T-helper 9 cell (primary cell): ENCODE measurements around the gene ATP13A3.

ENCODE experiments used
- DNase-seq: peaks from one replicate; pipeline ENCODE4 v3.0.0-alpha.2; 2020

ATP13A3 gene

DNA sequence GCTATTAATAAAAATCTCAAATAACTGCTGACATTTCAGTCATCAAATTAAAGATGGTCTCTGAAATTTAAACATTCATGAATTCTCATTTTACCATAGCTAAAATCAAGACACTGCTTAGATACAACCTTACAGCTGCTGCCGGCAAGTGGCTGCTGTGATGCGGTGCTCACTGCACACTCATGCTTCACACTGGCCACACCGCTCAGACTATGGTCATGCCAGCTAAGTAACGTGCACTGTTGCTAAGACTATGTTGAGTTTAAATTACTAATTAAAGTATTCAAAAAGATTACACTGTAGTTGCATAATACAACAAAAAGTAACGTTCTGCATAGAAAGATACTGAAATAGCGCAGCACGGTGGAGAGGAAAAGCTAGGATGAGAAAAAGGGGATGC is 12.1 kb downstream of the ATP13A3 start:
- no peak for DNase-seq

DNA sequence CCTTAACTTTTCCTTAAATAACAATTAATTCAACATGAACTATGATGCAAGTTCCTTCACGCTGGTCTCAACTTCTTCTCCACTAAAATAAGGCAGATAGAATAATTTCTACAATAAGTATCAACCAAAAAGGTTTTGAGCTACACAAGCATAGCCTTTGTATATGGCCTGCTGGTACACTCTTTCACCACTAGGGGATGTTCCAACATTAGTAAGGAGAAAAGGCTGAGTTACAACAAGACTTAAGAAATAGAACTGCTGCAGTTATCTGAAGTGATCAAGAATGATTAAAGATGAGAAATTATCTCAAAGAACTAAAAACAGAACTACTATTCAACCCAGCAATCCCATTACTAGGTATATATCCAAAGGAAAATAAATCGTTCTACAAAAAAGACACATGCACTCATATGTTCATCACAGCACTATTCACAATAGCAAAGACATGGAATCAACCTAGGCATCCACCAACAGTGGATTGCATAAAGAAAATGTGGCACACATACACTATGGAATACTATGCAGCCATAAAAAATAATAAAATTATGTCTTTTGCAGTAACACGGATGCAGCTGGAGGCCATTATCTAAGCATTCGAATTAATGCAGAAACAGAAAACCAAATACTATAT is 14.4 kb downstream of the ATP13A3 start:
- DNase-seq = no peak

DNA sequence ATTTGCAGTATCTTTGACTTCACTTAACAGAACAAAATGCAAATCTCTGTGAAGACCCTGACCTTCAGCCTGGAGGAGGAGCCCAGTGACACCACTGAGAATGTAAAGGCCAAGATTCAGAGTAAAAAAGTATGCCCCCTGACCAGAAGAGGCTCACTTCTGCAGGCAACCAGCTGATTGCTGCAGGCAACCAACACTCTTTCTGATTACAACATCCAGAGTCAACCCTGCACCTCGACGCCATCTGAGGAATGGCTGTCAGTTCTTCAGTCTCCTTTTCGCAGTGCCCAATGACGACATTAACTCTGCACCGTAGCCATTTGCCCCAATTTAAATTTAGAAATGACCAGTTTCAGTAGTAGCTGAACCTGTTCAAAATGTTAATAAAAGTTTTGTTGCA is 14.9 kb downstream of the ATP13A3 start:
- no peak for DNase-seq

DNA sequence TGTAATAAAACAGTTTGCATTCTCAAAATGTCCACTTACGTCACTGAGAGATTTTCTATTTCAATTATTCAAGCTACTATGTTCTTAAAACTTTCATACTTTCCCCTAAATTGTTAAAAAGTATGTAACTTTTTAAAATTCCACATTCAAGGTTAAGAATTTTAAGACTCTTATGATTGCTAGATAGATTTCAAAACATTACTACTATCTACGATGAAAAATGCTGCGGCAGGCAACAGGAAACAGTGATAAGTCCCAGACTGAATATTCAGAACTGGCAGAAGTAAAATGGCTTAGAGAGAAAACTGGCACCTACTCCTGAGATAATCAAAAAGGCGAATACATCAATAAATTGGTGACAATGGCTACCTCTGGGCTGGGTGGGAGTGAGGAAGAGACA is 16.2 kb downstream of the ATP13A3 start:
- DNase-seq = no peak

DNA sequence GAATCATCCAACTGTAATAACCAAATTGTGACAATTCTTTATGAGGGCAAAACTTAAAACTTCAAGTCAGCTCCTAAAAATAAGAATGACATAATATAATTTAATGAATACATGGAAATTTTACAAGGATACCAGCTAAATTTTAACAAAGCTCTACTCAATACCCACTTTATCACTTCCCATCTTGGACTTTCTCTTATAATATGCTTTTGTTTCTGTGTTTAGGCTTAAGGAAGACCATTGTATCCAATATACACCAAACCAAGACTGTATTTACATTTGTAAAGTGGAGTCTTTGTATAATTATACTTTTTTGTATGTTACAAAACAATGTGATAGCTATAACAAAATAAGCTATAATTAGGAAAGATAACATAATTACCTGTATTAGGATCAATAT is 16.8 kb downstream of the ATP13A3 start:
- DNase-seq = no peak

DNA sequence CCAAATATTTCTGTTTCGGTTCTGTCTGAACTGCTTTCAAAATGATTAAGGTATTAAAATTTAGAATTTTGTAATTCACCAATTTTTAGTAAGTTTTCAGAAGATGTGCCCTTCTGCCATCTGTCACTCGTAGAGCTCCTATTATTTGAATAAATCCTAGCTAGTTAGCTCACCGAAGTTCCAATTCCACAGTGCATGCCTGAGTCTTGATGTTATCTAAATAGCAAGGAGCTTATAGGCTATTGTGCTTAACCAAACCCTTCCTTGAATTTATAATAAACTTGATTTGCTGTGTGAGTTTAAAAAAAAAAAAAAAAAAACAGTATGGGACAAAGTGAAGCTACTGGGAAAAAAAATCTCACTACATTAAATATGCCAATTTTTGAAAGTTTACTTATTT is 18.7 kb downstream of the ATP13A3 start:
- no peak for DNase-seq

DNA sequence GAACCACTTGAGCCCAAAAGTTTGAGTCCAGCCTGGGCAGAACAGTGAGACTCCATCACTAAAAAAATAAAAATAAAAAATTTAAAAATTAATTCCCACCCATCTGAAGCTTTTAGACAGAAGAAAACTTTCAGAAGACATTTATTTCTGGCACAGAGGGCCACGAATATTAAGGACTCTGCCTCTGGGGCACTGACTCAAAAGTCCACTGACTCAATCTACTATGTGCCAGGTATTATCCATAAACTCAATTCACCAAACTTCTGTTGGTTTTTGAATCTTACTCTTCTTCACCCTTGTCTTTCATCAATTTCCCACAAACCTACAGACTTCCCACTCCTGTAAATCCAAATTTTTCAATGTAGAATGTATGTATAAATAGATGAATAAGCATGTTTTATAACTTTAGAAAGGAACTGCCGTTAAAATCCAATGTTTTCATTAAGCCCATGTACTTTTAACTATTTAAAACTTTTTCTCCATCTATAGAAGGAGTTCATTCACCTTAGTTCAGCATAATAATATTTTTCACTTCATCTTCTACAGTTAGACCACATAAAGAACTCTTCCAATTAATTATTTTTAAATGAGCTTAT is 19.9 kb downstream of the ATP13A3 start:
- no peak for DNase-seq

DNA sequence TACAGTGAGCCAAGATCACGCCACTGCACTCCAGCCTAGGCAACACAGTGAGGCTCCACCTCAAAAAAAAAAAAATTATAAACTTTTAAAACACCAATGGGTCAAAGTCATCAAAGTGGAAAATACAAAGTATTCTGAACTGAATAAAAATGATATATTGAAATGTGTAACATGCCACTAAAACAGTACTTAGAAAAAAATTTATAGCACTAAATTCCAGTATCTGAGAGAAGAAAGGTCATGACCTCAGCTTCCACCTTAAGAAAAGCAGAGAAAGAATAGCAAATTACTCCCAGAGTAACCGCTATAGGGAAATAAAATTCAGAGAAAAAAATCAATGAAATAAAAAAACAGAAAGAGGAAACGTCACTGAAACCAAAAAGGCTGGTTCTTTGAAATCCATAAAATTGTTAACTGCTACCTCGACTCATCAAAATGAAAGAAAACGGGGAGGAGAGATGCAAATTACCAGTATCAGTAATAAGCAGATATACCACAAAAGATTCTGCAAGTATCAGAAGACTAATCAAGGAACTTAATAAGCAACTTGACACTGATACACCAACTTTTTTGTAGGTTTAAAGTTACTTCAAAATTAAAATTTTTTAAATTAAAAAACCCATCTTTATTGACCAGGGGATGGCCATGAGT is 20.8 kb downstream of the ATP13A3 start:
- no peak for DNase-seq

DNA sequence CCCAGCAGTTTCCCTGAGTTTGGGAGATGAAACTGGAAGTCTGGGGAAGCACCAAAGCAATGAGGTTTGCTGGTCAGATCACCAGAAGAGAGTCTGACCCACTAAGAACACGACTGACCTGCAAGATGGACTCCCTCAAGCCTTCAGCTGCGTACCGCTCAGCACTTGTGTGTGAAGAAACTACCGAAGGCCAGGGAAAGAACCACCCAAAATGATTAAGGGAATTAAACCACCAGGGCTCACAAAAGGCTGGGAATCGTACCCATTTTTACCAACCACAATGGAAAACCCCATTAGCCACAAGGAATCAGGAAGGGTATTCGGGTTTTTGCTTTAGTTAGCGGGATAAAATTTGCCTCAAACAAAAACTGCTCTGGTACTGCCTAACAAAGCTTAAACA is 21.6 kb downstream of the ATP13A3 start:
- no peak for DNase-seq

DNA sequence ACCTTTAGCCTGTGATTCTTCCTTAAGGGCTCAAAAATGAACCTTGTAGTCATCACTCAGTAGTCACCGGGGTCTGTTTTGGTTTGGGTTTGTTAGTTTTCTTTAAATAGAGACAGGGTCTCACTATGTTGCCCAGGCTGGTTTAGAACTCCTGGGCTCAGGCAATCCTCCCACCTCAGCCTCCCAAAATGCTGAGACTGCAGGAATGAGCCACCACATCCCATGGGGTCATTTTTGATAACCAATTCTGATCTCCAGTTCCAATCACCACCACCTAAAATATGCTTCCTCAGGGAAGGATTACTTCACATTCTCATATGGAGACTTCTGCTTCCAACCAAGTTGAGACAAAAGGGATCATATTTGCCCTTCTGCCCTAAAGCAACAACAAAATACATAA is 22.1 kb downstream of the ATP13A3 start:
- DNase-seq = no peak

DNA sequence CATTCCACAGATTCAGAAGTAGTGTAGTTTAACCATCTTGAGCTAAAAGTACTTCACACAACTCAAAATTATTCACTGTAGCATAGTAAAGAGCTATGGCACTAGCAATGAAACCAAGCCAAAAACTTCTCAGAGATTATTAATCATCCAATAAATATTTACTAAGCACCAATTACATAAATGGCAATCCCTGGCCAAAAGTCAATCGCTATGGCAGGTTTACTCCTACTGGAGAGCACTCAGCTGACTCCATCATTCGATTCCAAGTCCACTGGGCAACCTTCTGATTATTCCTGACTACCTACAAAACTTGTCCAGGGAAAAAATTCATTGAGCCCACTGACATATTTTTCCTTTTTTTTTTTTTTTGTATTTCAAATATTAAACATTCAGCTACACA is 23.9 kb downstream of the ATP13A3 start:
- DNase-seq = no peak

DNA sequence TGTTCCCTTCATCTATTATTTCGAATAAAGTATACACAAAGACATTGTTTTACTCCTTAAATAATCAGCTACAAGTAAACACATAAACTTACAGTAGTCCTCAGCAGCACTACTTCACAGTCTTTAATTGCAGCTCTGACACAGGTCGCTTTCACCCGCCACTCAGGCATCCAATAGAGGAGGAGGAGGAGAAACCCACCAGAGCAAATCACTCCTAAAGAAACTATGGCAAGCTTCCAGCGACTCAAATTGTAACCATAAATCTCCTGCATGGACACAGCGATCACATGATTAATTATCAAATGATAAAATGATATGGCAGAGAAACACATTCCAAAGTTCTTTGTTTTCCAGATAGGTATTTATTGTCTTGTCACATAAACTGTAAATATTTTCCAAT is 26.2 kb downstream of the ATP13A3 start:
- no peak for DNase-seq

DNA sequence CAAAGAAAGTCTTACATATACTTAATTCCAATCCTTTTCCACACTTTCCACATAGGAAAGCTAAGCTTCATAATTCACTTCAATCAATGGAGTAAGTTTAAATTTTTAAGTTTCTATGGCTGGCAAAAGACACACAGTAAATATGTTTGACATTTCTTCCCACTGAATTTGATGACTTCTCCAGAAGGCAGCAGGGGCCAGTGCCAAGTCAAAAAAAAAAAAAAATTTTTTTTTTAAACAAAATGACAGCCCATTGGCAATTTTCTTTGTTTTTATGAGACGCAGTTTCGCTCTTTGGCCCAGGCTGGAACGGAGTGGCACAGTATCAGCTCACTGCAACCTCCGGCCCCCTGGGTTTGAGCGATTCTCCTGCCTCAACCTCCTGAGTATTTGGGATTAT is 28.7 kb downstream of the ATP13A3 start:
- DNase-seq = no peak

DNA sequence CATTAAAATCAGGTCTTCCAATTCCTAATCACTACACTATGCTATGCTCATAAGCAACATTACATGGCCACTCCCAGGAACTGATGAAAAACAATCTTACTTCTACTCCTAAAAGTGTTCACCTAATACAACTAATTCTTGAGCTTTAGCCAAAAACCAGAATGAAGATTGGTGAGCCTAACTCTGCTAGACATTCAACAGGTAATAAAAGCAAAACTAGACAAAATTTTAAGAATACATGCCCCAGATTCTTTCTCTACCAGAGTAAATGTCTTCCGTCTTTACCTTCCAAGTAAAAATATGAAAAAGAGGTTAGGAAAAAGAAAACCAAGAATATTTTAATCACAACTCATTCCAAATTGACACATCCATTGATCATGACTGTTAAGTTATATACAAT is 31.3 kb downstream of the ATP13A3 start:
- no peak for DNase-seq

DNA sequence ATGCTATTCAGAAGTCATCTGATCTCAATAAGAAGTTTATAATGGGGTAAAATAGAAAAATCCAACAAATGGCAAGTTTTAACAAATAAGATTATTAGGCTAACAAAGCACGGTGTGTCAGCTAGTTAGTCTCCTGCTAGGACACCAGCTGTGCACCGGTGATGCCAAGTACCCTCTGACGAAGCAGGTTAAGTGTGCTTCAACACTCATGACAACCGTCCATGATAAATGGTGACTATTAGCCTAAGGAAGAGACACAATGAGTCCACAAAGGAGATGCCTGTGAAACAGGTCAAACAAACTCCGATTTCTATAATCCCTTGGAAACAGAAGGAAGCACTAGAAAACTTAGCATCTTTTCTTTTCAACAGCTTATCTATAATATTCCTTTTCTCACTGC is 36.5 kb downstream of the ATP13A3 start:
- no peak for DNase-seq

DNA sequence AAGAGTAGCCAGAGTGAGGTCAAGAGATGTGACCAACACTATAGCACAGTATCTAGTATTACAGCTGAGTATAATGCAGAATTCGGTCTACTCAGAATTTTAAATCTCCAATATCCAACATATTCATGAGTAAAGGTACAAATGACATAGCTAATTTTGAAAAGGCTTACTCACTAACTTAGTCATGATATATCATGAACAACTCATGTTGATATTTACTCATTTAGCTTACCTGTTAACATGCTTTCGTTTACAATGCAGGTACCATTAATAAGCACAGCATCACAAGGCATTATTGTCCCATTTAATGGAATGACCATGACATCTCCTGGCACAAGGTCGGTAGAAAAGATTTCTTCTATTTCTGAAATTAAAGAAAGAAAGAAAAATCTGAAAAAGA is 36.9 kb downstream of the ATP13A3 start:
- no peak for DNase-seq

DNA sequence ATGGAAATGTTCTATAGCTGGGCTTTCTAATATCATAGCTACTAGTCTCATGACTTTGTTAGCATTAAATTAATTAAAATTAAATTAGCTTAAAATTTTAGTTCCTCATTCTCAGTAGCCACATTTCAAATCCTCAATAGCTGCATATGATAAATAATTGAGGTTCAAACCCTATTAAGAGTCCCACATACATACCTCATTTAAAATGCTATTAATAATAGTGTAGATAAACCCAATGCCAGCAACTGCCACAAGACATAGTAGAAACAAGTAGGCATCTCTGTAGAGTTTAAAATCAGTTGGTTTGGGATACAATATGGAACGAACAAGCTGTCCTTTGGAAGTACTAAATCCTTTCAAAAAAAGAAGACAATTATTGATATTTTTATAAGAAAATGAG is 39.1 kb downstream of the ATP13A3 start:
- DNase-seq = no peak

DNA sequence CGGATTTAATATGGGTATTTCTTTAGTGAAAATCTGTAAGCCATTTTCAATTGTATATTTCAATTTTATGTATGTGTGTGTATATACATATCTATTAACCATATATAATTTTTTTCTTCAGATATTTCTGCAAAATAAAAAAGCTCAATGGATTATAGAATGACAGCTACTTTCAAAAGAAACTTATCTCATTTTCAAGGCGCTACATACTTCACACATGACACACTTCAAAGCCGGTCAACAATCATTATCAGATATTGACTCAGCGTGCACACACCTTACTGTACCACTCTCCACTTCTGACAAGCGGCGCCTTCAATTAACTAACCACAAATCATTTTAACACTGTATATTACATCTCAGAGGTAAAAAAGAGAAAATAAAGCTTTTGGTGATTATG is 39.6 kb downstream of the ATP13A3 start:
- no peak for DNase-seq

DNA sequence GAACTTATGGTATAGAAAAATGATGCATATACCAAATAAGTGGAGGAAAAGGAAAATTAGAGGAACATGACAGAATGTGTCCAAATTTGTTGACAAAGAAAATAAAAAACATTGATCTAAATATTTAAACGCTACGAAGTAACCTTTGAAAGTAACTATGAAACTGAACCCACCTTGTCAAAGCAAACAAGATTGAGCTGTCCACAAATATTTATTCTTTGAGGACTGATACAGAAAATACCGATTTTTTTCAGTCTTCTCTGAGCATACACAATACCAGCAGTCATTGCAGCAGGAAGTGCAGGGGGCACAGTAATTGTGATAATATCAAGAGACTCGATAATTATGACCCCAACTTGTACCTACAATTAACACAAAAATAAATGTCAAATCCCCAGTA is 40.0 kb downstream of the ATP13A3 start:
- no peak for DNase-seq

DNA sequence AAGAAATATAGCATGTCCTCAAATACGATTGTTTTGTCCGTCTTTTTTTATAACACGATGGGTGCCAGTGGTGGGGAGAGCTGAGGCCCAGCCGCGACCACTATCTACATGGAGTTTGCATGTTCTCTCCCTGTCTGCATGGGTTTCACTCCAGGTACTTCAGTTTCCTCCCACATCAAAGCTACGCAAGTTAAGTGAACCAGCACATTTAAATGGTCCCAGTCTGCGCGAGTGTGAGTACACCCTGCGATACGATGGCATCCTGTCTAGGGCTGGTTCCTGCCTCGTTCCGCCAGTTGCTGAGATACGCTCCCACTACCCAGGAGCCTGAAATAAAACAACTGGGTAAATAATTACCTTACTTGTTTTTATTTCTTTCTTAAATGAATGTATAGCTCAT is 40.6 kb downstream of the ATP13A3 start:
- DNase-seq = no peak

DNA sequence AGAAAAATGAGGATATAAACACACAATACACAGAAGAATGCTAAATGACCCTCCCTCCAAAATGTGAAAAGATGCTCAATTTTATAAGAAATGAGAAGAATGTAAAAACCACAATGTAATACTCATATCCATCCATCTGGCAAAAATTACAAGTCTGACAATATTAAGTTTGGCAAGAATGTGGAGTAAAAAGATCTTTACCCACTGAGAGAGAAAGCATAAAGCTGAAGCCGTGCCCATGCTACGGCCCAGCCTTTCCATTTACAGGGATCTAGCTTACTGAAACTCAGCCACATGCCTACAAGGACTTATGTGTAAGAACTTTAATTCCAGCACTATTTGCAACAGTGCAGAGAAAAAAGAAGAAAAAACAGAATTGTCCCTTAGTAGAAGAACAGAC is 42.9 kb downstream of the ATP13A3 start:
- DNase-seq = no peak

DNA sequence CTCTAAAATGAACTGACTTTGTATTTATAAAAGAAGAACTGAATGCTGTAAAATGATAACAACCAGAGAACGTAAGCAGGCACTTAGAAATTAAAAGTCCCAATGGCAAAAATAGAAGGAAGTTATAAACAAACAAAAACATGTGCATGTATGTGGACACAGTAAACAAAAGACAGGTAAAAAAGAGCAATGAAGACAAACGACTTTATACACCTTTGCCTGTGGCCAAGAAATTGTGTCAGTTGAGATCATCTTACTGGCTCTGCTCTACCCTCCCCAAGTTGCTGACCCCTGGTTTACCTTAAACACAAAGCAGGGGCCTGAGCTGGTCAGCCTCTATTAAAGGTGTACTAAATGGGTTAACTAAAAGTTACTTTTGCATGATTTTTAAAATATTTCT is 46.0 kb downstream of the ATP13A3 start:
- no peak for DNase-seq

DNA sequence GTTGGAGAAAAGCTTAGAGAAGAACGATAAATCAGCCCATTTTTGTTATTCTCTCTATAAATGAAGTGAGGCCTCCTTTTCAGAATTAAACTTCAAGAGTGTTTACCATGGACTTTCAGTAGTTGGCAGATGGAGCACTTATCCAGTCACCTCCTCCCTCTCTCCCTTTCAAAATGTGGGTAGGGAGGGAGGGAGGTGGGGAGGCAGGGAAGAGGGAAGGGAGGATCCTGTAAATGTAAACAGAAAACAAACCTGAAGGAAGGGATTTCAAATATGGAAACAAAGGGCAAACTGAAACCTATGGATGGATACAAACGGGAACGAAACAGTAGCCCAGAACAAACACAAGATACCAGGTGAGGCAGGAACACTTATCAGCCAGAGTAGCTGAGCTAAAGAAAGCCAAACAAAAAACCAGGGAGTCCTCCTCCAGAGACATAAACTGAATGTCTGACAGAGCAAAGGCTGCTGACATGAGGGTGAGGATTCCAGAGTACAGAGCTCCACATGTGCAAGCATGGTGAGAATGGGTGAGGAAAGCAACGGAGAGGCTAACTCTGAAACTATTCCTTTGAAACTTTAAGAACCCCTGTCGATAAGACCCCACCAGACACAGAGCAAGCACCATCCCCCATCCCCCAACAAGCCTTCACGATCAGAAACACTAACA is 46.8 kb downstream of the ATP13A3 start:
- no peak for DNase-seq

DNA sequence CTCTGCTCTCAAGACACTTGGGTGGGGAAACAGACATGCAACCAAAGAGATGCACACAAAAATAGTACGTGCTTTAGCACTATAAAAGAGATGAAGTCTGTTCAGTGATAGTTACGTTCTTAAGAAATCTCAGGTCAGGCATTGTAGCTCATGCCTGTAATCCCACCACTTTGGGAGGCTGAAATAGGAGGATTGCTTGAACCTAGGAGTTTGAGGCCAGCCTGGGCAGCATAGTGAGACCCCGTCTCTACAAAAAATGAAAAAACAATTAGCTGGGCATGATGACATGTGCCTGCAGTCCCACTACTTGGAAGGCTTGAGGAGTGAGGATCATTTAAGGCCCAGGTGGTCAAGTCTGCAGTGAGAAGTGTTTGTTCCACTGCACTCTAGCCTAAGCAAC is 52.3 kb downstream of the ATP13A3 start:
- no peak for DNase-seq
